ENCODE data around the gene C5orf63. TPM values are rescaled to one million over a fixed set of nuclear protein-coding genes. Genes with fewer than 3 reads are reported as not detected.
"Not testable (repeated sequence)": the region's sequence is repeated elsewhere in the genome, so short reads cannot be mapped to it uniquely, and the experiment has no call there.

The C5orf63 gene
- total RNA-seq, 1 experiment from 2014 or later: not detected

DNA sequence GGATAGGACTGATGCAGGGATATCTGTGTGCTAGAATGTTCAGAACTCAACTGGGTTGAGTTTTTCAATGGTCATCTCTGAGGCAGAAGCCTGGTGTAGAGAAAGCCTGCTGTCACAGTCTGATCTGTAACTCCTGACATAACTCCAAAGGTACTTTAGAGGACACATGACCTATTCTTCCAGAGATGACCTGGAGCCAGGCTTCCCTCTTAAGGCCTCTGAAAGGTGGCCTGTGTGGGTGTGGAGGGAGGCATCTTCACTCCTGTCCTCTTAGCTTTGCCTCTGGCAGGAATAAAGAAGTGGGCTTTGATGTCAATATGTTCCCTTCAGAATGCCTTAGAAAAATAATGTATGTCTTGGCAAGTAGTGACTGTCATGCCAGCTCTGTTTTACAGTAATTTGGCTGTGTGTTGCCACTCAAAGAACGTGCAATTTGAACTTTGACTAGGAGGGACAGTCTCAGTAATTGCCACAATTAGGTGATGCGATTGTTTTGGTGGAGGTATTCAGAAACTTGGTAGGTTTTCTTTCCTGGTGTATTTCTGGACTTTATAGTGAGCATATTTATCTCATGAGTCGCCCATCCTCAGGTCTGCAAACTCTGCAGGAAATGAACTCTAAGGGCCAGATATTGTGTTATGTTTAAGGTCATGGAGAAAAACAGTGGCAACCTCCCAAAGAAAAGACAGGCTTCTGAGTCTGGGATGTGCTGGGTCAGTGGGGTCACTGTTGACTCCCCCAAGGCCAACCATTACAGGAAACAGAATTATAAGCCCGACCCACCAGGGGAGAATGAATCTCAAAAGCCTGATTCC is 3.2 kb upstream of the C5orf63 start:
- no peak for DNase-seq (ENCODE audit: low spot score)

DNA sequence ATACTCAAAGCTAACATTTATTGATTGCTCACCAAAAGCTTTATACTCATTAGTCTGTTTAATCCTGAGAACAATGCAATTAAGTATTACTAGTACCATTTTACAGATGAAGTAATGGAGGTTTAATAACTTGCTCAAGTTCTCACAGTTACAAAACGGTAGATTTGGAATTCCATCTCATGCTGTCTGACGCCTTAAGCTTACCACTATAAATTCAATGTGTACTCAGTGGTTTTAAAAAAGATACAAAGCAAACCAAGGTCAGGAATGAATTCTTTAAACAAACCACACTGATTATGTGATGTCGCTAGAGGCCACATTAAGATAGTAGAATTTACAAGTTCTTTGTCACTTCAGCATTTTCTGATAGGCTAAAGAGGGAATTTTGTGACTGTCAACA is 1.2 kb upstream of the C5orf63 start:
- peak; percentile 17 for DNase-seq (ENCODE audit: low spot score)

DNA sequence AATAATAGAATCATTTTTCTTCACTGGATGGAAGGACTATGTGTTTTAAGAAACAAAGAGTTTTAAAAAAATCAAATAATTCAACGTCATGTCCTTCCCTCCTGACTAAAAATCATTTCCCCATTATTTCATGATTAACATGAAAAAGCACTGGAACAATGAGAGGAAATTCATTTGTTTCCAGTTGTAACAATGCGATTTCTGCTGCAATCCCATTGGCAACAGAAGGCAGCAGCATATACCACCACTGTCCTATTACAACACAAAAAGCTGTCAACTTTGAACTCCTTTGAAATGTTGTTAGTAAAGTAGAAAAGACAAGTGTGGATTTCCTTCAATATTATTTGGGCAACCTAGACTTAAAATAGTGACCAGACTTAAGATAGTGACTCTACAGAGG is 3.1 kb downstream of the C5orf63 start:
- no peak for DNase-seq (ENCODE audit: low spot score)

DNA sequence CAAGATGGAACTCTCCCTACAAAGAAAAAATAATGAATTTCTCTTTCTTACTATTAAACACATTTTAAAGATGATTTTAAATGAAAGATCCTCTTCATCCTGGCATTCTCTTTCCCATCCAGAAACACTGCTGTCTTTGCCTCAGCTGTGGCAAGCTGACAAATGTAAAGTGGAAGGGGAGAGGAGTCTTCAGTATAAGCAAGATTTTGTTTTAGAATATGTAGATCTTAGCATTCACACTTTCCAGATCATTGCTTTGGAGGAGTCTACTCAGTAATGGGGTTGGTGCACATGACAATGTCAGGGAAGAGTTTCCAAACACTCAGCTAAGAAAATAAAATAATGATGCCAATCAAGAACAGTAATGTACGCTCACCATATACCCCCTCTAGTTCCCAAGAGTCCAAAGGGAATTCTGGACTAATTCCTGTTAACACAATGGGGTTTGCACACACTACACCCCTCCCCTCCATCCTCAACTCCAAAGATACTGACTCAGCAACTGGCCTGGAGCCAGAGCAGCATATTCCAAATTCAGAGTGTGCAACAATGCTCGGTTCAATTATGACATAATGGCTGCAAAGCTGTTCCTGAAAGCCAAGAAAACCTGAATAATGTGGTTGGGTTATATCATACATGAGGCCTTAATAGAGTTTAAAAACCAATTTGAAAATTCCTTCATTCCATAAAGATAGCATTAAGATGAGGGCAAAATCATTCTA is 4.6 kb downstream of the C5orf63 start:
- DNase-seq (ENCODE audit: low spot score): no peak

DNA sequence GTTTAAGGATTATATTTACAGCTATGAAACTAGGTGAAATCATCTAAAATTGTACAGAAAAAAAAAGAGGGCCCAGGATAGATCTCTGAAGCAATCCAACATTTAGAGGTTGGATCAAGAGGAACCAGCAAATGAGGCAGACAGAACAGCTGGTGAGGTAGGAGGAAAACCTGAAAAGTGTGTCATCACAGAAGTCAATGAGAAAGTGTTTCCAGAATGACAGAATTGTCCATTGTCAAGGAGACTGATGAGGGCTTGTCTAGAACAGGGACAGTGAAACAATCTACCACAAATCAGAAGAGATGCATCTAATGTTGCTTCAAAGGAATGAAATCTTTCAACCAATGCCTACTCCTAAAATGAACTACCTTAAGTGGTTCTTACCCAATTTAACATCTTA is 6.6 kb downstream of the C5orf63 start:
- no peak for DNase-seq (ENCODE audit: low spot score)

DNA sequence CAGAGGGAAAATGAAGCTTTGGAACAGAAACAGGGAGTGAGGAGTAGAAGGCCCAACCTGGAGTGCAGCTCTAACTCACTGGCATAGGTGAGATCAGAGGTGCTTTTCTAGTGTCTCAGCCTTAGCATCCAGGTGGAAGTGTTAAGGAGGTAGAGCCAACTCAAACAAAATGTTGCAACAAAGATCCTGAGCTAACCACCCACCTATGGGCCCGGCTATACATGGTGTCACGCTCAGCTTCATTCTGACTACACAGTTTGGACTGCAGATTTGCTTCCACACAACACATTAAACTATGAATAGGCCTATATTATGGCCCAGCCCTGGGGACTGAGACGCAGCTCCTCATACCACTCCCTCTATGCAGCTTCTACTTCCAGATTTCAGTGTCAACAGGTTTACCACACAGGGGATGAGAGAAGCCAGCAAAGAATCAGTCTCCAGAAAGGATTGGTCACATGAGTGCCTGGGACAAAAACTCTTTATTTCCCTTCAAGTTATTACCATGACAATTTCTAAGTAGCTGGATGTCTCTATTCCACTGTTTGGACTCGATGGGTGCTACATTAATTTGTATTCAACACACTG is 9.0 kb downstream of the C5orf63 start:
- DNase-seq (ENCODE audit: low spot score): no peak

DNA sequence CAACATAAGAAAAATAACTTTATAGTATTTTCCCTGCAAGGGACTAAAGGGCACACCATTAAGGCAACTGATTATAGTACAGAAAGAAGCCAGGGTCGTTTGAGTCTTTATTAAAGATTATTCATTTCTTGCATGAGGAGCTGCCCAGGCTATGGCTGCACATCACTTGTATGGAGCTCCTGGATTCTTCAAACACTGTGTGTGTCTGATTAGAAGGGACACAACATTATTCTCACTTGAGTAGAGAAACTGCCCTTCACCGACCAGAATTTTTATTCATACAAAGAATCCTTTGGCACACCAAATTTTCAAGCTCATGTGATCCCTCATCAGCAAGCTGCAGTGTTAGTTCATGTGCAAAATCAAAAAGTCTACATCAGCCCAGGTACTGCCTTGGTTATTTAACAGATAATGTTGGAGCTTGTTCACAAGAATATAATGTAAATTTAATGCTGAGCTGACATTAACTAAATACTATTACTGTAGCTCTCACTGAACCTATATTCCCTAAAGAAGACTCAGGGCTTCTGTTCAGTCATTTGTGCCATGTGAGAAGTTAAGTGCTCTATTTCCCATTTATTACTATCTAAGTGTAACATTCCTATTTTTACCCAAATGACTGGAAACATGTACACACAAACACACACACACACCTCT is 9.9 kb downstream of the C5orf63 start:
- no peak for DNase-seq (ENCODE audit: low spot score)

DNA sequence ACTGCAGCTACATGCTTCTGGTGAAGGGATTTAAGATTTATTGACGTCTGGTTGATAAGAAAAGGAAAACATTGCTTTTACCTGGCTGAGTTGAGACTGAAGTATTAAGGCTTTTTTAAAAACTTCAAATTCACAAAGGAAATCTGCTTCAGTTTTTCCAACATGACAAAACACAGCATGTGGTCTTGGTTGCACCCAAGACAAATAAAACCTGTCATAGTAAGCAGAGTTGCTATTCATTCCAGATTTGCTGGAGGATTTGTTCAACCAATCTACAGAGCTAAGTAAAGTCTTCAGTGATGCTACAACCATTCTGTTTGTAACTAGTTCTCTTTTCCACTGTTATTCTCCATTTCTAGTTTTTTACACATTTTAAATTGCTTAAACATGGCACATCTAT is 11.3 kb downstream of the C5orf63 start:
- no peak for DNase-seq (ENCODE audit: low spot score)

DNA sequence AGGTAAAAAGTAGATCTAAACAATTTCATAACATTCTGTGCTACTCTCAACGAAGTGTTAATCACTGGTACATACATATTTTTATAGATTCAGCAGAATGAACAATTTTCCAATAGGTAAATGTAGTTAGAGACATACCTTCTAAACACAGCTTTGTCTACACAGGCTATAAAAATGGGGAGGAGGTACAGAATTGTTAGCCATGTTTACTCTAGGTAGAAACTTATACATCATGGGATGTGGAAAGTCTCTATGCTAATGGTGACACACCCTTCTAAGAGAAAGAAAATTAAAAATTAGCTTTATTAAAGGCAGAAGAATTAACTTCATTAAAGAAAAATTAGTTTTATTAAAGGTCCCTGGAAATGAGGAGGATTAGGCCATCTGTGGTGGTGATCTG is 11.8 kb downstream of the C5orf63 start:
- no peak for DNase-seq (ENCODE audit: low spot score)

DNA sequence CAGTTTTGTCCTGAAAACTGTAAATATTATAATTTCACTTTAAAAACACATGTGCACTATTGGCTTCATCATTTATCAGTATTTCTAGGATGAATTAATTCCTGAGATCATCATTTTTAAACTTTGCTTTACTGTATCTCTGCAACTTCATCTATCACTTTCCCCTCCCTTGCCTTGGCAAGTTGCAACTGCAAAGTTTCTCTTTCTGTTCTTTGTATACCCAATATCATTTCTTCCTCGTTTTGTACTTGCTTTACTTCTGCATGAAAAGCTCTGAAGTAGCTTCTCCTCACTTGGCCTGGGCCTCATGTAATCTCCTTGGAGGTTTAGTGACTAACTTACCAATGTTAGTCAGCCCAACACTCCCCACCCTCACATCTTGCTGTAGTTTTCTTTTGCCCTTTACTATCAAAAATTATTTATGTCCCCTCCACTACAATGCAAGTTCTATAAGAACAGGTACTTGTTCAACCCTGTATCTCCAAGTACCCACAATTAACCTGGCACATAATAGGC is 12.8 kb downstream of the C5orf63 start:
- no peak for DNase-seq (ENCODE audit: low spot score)

DNA sequence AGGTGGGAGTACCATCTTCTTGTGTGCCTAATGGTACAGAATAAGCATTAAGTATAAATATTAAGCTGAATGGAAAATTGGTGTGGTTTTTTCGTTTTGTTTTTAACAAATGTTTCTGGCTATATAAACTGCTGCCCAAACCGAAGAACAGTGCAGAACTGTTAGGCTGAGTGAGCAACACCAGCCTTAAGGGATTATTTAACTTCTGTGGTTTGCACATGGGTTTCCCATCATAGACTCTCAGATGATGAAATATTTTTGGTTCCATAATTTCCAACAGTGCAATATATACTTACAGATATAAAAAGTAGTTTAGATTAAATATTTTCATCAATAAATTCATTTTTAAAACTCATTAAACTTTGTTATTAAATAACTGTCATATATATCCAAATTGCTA is 16.4 kb downstream of the C5orf63 start:
- DNase-seq (ENCODE audit: low spot score): no peak

DNA sequence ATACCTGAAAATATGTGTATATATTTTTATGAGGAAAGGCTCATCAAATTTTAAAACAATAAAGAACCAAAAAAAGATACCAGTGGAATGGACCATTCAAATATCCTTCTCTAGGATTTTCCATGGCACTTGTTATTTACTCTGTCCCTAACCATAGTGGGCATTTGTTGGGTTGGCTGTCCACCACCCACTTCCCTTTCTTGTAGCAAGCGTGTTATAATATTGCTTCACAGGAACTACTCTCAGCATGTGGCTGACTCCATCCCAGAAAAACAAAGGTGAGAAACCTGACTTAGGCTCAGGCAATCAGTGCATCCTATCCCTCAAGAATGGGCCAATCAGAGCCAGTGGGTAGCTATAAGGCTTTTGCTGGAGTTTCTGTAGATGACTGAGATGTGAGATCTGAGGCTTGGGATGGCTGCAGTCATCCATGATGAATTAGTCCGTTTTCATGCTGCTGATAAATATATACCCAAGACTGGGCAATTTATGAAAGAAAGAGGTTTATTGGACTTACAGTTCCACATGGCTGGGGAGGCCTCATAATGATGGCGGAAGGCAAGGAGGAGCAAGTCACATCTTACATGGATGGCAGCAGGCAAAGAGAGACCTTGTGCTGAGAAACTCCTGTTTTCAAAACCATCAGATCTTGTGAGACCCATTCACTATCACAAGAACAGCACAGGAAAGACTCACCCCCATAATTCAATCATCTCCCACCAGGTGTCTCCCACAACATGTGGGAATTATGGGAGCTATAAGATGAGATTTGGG is 17.2 kb downstream of the C5orf63 start:
- DNase-seq (ENCODE audit: low spot score): no peak

DNA sequence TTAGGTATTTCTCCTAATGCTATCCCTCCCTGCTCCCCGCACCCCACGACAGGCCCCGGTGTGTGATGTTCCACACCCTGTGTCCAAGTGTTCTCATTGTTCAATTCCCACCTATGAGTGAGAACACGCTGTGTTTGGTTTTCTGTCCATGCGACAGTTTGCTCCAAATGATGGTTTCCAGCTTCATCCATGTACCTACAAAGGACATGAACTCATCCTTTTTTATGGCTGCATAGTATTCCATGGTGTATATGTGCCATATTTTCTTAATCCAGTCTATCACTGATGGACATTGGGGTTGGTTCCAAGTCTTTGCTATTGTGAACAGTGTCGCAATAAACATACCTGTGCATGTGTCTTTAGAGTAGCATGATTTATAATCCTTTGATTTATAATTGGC is 19.8 kb downstream of the C5orf63 start:
- DNase-seq (ENCODE audit: low spot score): not testable (repeated sequence)

DNA sequence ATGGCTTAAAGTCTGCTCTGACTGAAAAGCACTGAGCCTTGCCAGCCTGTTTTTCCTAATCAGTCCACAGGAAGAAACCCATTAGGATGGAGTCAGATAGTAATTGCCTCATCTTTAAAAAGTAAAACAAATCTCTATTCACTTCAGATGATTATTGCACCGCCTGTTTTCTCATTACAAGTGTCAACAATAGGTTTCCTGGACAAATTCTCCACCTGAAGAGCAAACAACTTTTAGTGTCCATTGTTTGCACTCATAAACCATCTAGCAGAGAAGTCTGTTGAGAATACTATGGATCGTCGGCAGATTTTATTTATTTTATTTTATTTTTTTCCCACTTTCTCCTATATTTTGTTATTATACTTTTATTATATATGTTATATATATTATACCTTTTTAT is 20.3 kb downstream of the C5orf63 start:
- DNase-seq (ENCODE audit: low spot score): no peak

DNA sequence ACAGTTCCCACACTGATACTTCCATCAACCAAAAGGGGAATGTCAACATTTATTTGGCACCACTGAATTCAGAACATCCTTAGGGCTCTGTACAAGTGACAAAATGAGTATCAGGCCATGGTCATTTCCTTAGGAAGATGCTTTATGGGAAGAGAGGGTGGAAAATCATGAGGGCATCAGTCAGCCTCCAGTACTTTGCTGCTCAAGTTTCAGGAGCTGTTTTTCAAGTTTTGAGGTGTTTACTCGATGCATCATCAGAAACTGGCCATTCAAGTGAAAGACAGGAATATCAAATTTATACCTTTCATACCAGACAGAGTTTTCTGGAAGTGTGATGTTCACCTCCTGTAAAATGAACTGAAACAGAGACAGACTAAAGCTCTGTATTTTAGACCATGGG is 21.7 kb downstream of the C5orf63 start:
- no peak for DNase-seq (ENCODE audit: low spot score)

DNA sequence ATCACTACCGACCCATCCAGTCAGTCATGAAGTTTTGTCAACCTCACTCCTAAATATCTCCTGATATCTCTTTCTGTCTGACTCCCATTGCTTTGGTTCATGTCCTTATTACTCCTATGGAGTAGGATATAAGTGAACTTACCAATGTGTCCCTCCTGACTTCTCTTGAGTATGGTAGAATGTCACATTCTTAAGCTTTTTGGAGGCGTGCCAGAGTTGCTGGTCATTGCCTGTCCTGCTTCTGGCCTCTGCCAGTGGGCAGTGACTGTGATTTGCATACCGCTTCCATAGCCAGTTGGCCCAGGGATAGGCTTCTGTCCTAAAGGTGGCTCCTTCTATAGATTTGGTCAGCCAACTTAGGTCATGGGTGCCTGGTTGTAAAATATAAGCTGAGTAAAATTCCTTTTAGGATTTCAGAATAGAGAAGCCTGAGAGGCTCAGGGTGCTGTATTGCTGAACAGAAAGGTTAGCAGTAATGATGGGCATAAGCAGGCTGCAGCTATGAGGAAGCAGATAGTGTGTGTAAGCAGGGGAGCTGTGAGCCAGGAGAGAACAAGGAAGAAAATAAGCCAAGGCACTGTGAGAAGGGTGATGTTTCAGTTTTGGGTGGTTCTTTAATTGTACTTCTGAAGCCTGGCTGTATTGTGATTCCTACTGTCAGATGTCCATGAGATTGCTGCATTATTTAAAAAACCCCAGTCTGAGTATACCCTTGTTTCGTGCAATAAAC is 26.8 kb downstream of the C5orf63 start:
- DNase-seq (ENCODE audit: low spot score): no peak

DNA sequence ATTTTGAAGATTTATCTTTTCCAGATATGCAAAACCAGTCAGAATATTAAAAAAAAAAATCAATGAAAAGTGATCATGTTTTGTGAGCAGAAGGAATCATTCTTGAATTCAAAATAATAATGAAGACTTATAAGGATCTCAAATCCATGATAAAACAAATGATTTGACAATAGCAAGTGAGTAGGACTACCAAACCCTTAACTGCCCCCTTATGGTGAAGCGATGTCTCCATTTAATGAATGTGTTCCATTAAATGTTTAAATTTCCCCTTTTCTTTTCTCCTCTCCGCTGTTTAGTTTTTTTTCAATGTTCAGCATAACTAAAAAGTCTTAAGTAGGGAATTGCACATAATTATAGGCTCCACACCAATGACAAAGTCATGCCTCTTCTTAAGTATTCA is 30.7 kb downstream of the C5orf63 start:
- DNase-seq (ENCODE audit: low spot score): no peak

DNA sequence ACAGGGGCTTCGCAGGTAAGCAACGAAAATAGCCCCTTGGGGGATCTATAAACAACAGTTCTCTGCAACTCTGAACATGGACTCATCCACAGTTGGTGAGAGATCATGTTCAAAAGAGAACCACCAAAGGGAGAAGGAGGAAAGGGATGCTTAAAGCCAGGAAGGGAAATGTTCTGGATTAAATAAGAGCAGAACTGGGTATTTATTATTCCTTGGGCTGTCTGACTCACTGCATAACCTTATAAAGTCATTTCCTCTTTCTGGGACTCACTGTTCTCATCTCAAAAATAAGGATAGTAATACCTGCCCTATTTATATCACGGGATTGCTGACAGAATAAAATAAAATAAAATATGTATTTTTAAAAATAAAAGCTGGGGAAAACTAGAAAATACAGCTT is 31.7 kb downstream of the C5orf63 start:
- DNase-seq (ENCODE audit: low spot score): no peak

DNA sequence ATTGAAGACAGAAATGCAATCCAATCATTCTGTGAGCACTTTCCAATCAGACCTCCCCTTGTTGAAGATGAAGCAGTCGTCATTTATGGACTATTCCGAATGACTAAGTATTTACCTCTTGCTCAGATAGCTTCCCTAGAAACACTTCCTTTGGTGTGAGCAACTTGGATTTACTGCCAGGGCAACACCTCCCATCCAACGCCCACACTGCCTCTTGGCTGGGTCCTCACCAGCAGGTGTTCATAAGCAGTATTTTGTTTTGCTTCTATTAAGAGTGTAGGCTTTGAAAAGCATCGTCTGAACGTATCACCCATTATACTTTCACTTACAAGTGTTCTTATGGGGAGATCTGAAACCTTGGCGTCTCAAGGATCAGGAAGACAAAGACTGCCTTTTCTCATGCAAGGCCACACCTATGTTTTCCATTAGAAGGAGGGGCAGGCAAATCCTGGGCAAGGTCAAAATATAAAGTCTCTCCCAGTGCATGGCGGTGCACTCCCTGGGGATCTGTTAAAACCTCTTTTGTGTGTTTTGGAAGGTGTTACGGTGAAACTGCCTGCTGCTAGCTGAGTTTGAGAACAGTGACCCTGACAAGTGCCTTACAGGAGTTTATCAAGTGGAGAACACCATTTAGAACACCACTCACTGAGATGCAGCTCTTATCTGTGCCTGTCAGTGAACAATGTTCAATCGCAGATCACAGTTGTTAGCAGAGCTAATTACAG is 32.3 kb downstream of the C5orf63 start:
- DNase-seq (ENCODE audit: low spot score): no peak

DNA sequence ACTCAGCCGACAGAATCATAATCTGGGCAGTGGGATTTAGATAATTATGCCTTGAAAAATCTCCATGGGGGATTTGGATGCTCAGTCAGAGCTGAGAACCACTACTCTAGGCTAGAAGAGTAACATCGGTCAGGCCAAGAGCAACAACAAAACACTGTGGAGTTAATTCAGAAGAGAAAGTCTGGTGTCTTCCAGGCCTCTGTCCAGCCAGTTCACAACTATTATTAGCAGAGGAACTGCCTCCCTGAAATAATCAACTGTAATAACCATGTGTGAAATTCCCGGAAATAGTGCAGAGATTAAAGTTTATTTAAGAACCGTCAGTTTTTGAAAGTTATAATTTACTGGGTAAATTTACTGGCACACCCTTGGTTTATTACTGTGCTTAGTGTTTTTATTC is 34.8 kb downstream of the C5orf63 start:
- DNase-seq (ENCODE audit: low spot score): no peak
